Duodenal mucosa (tissue), 2 donors: ENCODE measurements around the gene ROCK2.

Source experiments
- H3K27ac ChIP-seq: one replicate; pipeline ENCODE4 v1.7.0; 2013; ENCODE audit warnings: low read depth, low read length
- H3K27me3 ChIP-seq, 2 donors: one replicate each; pipeline ENCODE4 v1.7.0; 2013; ENCODE audit warnings: low read length in 2 of 2, control low read depth in 1 of 2; ENCODE audit not compliant: insufficient read depth in 2 of 2, control insufficient read depth in 1 of 2
- H3K36me3 ChIP-seq, 2 donors: one replicate each; pipeline ENCODE4 v1.7.0; 2013; ENCODE audit warnings: low read length in 2 of 2, control low read depth in 1 of 2; ENCODE audit not compliant: insufficient read depth in 2 of 2, control insufficient read depth in 1 of 2
- H3K4me1 ChIP-seq, 2 donors: one replicate each; pipeline ENCODE4 v1.7.0; 2013; ENCODE audit warnings: low read length in 2 of 2, control low read depth in 1 of 2; ENCODE audit not compliant: insufficient read depth in 2 of 2, control insufficient read depth in 1 of 2
- H3K4me3 ChIP-seq, 2 donors: one replicate each; pipeline ENCODE4 v1.7.0; 2013; ENCODE audit warnings: low read length in 2 of 2, low read depth in 1 of 2
- H3K9ac ChIP-seq, 2 donors: one replicate each; pipeline ENCODE4 v1.7.0; 2013; ENCODE audit warnings: low read length in 2 of 2, low read depth in 1 of 2
- H3K9me3 ChIP-seq, 2 donors: one replicate each; pipeline ENCODE4 v1.7.0; 2013; ENCODE audit warnings: low read length in 2 of 2, control low read depth in 1 of 2; ENCODE audit not compliant: control insufficient read depth in 1 of 2

ROCK2 gene

DNA sequence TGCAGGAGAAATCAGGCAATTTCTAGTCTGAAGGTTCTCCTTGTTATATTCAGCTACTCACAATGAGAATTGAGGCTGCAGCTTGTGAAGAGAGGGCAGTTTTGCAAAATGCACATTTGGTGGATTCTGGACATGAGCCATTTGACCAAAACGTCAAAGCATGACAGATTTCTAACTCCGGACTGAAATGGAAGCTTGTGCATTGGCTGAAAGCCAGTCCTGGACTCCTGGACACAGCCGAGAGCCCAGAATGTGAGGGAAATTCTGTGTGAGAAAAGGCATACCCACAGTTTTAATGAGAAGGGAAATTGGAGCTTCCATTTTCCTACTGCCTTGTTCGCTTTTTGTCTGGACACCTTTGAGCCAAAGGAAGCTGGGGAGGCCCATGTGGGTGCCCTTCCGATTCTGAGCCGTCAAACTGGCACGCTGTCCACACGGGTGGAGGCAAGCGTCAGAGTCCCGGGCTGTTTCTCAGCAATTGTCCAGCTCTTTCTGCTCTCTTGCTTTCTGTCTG, 23.7 kb upstream of the ROCK2 start:
- Histone ChIP-seq H3K36me3 (no peaks in the 10 kb centered on the region), H3K4me3 (peak overlapping the region; percentile 7 to 25), H3K4me1 (peaks cover 33 to 36% of the 10 kb centered on the region in 2 donors), H3K9ac (no peak overlapping the region), H3K9me3 (no peaks in the 10 kb centered on the region), H3K27ac (no peak overlapping the region), H3K27me3 (no peaks in the 10 kb centered on the region)

DNA sequence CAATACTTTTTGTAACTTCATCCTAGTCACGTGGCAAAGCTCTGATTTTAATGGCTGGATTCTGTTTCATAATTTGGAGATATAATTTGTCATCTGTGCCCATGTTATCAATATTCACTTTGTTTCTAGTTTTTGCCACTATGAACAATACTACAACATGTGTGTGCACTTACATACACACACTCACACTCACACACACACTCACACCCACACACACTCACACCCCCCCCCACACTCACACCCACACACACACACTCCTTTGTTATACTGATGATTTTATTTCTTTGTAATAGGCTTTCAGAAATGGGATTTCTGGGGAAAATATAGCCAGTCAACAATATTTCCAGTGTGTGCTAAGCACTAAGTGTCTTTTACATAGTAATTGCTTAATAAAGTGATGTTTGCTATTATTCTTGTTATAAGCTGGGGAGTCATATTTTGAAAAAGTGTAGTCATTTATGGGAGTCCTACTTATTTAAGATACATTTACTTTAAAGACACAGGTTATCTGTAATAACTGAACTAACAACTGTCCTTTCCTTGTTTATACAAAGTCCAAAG, 22.8 kb upstream of the ROCK2 start:
- H3K9ac ChIP-seq, result no peak overlapping the region
- no peaks in the 10 kb centered on the region for H3K9me3 ChIP-seq
- H3K4me3 ChIP-seq, result no peak overlapping the region
- peaks cover 29 to 33% of the 10 kb centered on the region in 2 donors for H3K4me1 ChIP-seq
- H3K36me3 ChIP-seq, result no peaks in the 10 kb centered on the region
- no peaks in the 10 kb centered on the region for H3K27me3 ChIP-seq
- H3K27ac ChIP-seq, result no peak overlapping the region

GRCh38 chr2:11366326-11366741, 21.9 kb upstream of the ROCK2 start:
- no peaks in the 10 kb centered on the region for H3K9me3 ChIP-seq
- no peak overlapping the region for H3K4me3 ChIP-seq
- peaks cover 20 to 25% of the 10 kb centered on the region in 2 donors for H3K4me1 ChIP-seq
- H3K36me3 ChIP-seq, result no peaks in the 10 kb centered on the region
- no peaks in the 10 kb centered on the region for H3K27me3 ChIP-seq
- H3K27ac ChIP-seq, result no peak overlapping the region
- H3K9ac ChIP-seq, result no peak overlapping the region

DNA sequence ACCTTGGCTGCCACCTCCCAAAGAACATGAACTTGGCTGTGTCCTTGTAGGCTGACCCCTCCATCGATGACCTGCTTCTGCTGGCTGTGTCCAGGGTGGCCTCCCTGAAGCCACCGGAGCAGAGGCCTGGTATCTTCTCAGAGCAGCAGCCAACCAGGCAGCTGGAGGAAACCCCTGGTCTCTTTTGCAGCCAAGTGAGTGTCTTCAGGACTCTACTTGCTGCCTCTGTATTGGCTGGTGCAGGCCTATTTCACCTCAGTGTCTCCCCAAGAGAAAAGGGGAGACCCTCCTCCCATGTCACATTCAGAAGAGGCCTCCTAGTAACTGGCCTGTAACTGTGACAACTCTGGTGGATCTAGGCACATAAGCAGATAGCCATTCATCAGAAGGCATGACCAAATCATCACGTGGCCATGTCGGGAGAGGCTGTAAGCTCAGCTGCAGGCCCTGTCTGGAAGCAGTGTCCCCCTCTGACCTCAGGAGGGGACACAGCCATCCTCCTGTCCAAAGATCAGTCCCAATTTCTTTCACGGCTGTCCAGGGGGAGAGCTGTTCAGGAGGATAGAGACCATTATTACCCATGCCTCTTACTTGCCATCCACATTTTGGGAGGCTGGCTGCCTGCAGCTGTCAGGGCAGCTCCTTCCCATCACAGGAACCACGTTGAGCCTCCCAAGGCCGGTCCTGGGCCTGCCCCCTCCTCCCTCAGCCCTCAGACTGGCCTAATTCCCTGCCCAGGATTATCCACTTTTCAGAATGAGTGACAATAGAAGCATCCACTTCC, 20.9 kb upstream of the ROCK2 start:
- no peaks in the 10 kb centered on the region for H3K36me3 ChIP-seq
- no peak overlapping the region for H3K9ac ChIP-seq
- no peaks in the 10 kb centered on the region for H3K27me3 ChIP-seq
- peaks cover 14 to 18% of the 10 kb centered on the region in 2 donors for H3K4me1 ChIP-seq
- no peaks in the 10 kb centered on the region for H3K9me3 ChIP-seq
- no peak overlapping the region for H3K4me3 ChIP-seq
- no peak overlapping the region for H3K27ac ChIP-seq

DNA sequence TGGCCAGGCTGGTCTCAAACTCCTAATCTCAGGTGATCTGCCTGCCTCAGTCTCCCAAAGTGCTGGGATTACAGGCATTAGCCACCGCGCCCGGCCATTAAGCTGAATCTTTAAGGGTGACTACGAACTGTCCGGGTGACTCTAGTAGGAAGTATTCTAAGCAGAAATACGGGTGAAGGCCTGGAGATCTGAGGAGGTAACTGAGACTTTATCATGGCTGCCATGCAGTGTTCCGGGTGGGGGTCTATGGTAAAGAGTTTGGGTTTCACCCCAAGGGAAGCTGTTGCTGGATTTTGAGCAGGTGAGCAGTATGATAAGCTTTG, 20.1 kb upstream of the ROCK2 start:
- Histone ChIP-seq H3K9me3 (no peaks in the 10 kb centered on the region), H3K27me3 (no peaks in the 10 kb centered on the region), H3K36me3 (no peaks in the 10 kb centered on the region), H3K4me3 (no peak overlapping the region), H3K27ac (no peak overlapping the region), H3K9ac (no peak overlapping the region), H3K4me1 (peaks cover 14 to 16% of the 10 kb centered on the region in 2 donors)

DNA sequence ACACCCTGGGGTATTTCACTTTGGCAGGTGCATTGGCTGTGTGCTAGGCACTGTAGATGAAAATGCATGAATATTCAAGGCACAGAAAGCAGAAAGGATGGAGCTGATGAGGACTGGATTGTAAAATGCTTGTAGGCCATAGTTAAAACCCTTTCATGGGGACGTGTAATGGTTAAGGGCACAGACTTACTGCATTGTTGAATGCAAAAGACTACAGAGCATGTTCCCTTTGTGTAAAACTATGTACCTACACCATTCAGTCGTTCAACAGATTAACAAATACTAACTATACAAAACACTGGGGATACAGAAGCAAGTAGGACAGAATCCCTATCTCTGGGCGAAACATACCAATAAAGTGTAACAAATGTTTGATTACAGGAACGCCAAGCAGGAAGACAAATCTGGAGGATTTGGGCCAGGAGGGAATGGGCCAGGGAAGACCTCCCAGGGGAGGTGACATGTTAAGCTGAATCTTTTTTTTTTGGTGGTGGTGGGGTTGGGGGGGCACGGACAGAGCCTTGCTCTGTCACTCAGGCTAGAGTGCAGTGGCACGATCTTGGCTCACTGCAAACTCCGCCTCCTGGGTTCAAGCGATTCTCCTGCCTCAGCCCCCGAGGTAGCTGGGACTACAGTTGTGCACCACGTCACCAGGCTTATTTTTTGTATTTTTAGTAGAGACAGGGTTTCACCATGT, 19.6 kb upstream of the ROCK2 start:
- no peak overlapping the region for H3K4me3 ChIP-seq
- peaks cover 13 to 14% of the 10 kb centered on the region in 2 donors for H3K4me1 ChIP-seq
- no peaks in the 10 kb centered on the region for H3K9me3 ChIP-seq

GRCh38 chr2:11359865-11360264, 15.4 kb upstream of the ROCK2 start:
- Histone ChIP-seq H3K4me1 (peaks cover 6 to 9% of the 10 kb centered on the region in 2 donors), H3K9ac (no peak overlapping the region), H3K36me3 (no peaks in the 10 kb centered on the region), H3K27ac (no peak overlapping the region), H3K9me3 (no peaks in the 10 kb centered on the region), H3K4me3 (no peak overlapping the region), H3K27me3 (no peaks in the 10 kb centered on the region)

More for the DNA sequence above, 19.6 kb upstream of the ROCK2 start:
- Histone ChIP-seq H3K9ac (no peak overlapping the region), H3K27ac (no peak overlapping the region), H3K36me3 (no peaks in the 10 kb centered on the region), H3K27me3 (no peaks in the 10 kb centered on the region)

DNA sequence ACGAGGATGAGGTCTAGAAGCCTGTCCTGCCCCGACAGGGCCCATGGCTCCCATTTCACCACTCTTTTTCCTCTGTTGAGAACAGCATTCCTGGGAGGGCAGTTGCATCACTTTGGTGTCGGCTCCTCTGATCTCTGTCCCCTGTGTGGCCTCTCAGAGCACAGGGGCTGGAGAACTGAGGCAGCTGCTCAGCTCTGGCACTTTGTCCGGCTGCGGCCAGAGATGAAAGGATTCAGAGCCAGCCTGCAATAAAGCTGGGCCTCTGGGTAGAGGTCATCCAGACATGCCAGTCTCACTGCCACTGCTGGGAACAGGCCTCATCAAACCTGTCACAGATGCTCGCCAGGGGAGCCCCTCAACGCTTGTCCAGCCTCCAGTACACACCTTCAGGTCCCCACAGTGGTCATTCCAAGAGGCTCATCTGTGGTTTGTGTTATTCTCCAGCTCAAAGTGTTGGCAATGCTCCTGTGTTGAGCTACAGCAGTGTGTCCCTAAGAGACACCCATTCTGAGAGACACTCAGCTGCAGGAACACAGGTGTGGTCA, 13.1 kb upstream of the ROCK2 start:
- no peaks in the 10 kb centered on the region for H3K27me3 ChIP-seq
- no peak overlapping the region for H3K4me3 ChIP-seq
- no peak overlapping the region for H3K9ac ChIP-seq
- H3K27ac ChIP-seq, result no peak overlapping the region
- H3K36me3 ChIP-seq, result no peaks in the 10 kb centered on the region
- no peaks in the 10 kb centered on the region for H3K9me3 ChIP-seq
- peaks cover 6 to 9% of the 10 kb centered on the region in 2 donors for H3K4me1 ChIP-seq

DNA sequence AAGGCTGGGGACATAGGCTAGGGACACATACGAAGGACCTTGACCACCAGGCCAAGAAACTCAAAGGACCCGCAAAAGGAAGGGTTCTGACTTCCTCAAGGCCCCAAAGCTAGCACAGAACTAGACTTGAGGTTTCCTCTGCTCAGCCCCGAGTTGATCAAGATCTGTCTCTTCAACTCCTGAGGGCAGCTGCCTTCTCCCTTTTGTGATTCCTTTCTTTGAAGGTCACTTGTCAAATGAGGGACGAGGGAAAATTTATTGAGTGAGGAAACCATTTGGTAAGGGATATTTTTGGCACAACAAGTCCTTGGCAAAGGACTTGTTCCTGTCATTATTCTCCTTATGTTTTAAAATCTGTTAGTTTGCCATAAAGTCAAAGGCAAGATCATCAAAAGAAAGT, 12.3 kb upstream of the ROCK2 start:
- no peak overlapping the region for H3K27ac ChIP-seq

More for the DNA sequence above, 12.3 kb upstream of the ROCK2 start:
- H3K4me3 ChIP-seq, result no peak overlapping the region
- no peaks in the 10 kb centered on the region for H3K27me3 ChIP-seq
- H3K9ac ChIP-seq, result no peak overlapping the region
- peaks cover 6 to 9% of the 10 kb centered on the region in 2 donors for H3K4me1 ChIP-seq
- H3K9me3 ChIP-seq, result no peaks in the 10 kb centered on the region
- H3K36me3 ChIP-seq, result no peaks in the 10 kb centered on the region
